SU-DHL-6 (cell line): ENCODE measurements around the gene FMNL3.

Experiments
- H2AFZ ChIP-seq: fragments of 200-600 bp; sonication (generic); 2 replicates; pipeline ENCODE4 v1.6.1; 2014; ENCODE audit warnings: low read depth, mild to moderate bottlenecking, moderate library complexity, mixed read lengths, antibody characterized with exemption, low read length; ENCODE audit not compliant: severe bottlenecking
- H3F3A ChIP-seq: fragments of 200-600 bp; shearing (Covaris generic); 2 replicates; pipeline ENCODE4 v1.6.0; 2016; ENCODE audit warnings: antibody characterized with exemption, mild to moderate bottlenecking; ENCODE audit not compliant: insufficient read depth
- H3K27ac ChIP-seq: fragments of 200-600 bp; sonication (generic); 2 replicates; pipeline ENCODE4 v1.5.1; 2016; ENCODE audit warnings: low read depth, mild to moderate bottlenecking, low read length, moderate library complexity, mixed read lengths
- H3K27me3 ChIP-seq: fragments of 200-600 bp; sonication (generic), shearing (Covaris generic); 2 replicates; pipeline ENCODE4 v1.6.0; 2014; ENCODE audit warnings: mild to moderate bottlenecking, low read length
- H3K36me3 ChIP-seq: fragments of 200-600 bp; sonication (generic); 2 replicates; pipeline ENCODE4 v1.6.1; 2014; ENCODE audit warnings: mild to moderate bottlenecking, low read length, mixed read lengths
- H3K4me2 ChIP-seq: fragments of 300-600, 200-600 bp; shearing (Covaris generic), sonication (generic); 2 replicates; pipeline ENCODE4 v1.6.0; 2014; ENCODE audit warnings: low read length, low read depth, mild to moderate bottlenecking; ENCODE audit not compliant: poor library complexity, severe bottlenecking
- H3K4me3 ChIP-seq: fragments of 200-600 bp; sonication (generic); 2 replicates; pipeline ENCODE4 v1.5.1; 2014; ENCODE audit warnings: antibody characterized with exemption, low read length, mild to moderate bottlenecking, mixed read lengths; ENCODE audit not compliant: insufficient read depth, poor library complexity, severe bottlenecking
- H3K79me2 ChIP-seq: fragments of 200-600 bp; sonication (generic); 2 replicates; pipeline ENCODE4 v1.6.1; 2014; ENCODE audit warnings: mild to moderate bottlenecking, low read length, moderate library complexity; ENCODE audit not compliant: insufficient read depth
- H3K9ac ChIP-seq: fragments of 200-600 bp; sonication (generic); 2 replicates; pipeline ENCODE4 v1.7.0; 2014; ENCODE audit warnings: mild to moderate bottlenecking, low read length
- H3K9me2 ChIP-seq: fragments of 200-600 bp; sonication (generic); replicated peaks from 2 replicates; pipeline ENCODE4 v1.6.1; 2014; ENCODE audit warnings: low read length; ENCODE audit not compliant: insufficient read depth
- H3K9me3 ChIP-seq: fragments of 200-600 bp; sonication (generic); 2 replicates; pipeline ENCODE4 v1.6.1; 2014; ENCODE audit warnings: low read length, mixed read lengths; ENCODE audit not compliant: insufficient read depth
- H4K20me1 ChIP-seq: fragments of 200-600 bp; sonication (generic); 2 replicates; pipeline ENCODE4 v1.6.1; 2014; ENCODE audit warnings: low read depth, mild to moderate bottlenecking, antibody characterized with exemption, low read length, moderate library complexity, mixed read lengths
- EZH2phosphoT487 ChIP-seq: fragments of 200-600 bp; sonication (generic), shearing (Covaris generic); conservative IDR thresholded peaks from 2 replicates; pipeline ENCODE4 v1.6.1; 2018; ENCODE audit warnings: mild to moderate bottlenecking, antibody characterized with exemption, low read length, moderate library complexity, mixed read lengths
- TF ChIP-seq, protein P1 (sequence below): fragments of 200-600 bp; sonication (generic); IDR thresholded peaks from one replicate; pipeline ENCODE4 v1.5.1; 2017; ENCODE audit warnings: antibody characterized with exemption, mild to moderate bottlenecking, low read length, moderate library complexity; ENCODE audit not compliant: insufficient read depth, poor library complexity, severe bottlenecking

The FMNL3 gene

DNA sequence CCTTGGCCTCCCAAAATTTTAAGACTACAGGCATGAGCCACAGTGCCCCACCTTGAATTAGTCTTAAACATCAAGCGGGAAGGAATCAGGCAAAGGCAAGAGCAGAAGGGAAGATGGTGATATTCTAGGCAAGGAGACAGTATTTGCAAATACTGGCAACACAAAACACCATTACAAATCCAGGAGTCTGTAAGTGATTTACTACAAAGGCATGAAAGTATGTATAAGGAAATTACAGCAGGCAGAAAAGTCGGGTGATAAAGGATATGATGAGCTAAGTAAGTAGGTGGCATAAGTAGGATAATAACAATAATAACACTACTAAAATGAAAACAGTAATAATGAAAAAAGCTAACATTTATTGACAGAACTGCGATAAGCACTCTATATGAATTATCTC lies 28.5 kb downstream of the FMNL3 start:
- H3F3A ChIP-seq, result 0 out of 2 replicates have a peak, but pooled peaks cover 5% of the 10 kb centered on the region
- no peaks in the 10 kb centered on the region for H3K36me3 ChIP-seq
- no peaks in the 10 kb centered on the region for H3K9me2 ChIP-seq
- no peak overlapping the region for H3K4me3 ChIP-seq
- H3K9ac ChIP-seq, result no peak overlapping the region
- H3K27me3 ChIP-seq, result no peaks in the 10 kb centered on the region
- peaks cover 6% of the 10 kb centered on the region; the same call in 1 of the 2 replicates for H3K79me2 ChIP-seq
- H2AFZ ChIP-seq, result no peak overlapping the region
- H3K27ac ChIP-seq, result no peak overlapping the region
- no peak overlapping the region for H3K4me2 ChIP-seq
- no peak for TF ChIP-seq EZH2phosphoT487
- TF ChIP-seq, protein P1, sequence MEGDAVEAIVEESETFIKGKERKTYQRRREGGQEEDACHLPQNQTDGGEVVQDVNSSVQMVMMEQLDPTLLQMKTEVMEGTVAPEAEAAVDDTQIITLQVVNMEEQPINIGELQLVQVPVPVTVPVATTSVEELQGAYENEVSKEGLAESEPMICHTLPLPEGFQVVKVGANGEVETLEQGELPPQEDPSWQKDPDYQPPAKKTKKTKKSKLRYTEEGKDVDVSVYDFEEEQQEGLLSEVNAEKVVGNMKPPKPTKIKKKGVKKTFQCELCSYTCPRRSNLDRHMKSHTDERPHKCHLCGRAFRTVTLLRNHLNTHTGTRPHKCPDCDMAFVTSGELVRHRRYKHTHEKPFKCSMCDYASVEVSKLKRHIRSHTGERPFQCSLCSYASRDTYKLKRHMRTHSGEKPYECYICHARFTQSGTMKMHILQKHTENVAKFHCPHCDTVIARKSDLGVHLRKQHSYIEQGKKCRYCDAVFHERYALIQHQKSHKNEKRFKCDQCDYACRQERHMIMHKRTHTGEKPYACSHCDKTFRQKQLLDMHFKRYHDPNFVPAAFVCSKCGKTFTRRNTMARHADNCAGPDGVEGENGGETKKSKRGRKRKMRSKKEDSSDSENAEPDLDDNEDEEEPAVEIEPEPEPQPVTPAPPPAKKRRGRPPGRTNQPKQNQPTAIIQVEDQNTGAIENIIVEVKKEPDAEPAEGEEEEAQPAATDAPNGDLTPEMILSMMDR, result no peak
- no peaks in the 10 kb centered on the region for H3K9me3 ChIP-seq
- no peaks in the 10 kb centered on the region for H4K20me1 ChIP-seq

GRCh38 chr12:49675137-49675536 lies 32.1 kb downstream of the FMNL3 start:
- H3F3A ChIP-seq, result peaks cover 21% of the 10 kb centered on the region
- H4K20me1 ChIP-seq, result no peaks in the 10 kb centered on the region
- no peak overlapping the region for H3K9ac ChIP-seq
- no peaks in the 10 kb centered on the region for H3K36me3 ChIP-seq
- H3K9me3 ChIP-seq, result no peaks in the 10 kb centered on the region
- no peaks in the 10 kb centered on the region for H3K9me2 ChIP-seq
- H3K27ac ChIP-seq, result no peak overlapping the region
- no peak overlapping the region for H3K4me3 ChIP-seq
- no peak overlapping the region for H3K4me2 ChIP-seq
- TF ChIP-seq EZH2phosphoT487, result no peak
- TF ChIP-seq, protein P1, result no peak
- H3K79me2 ChIP-seq, result no peaks in the 10 kb centered on the region
- H3K27me3 ChIP-seq, result no peaks in the 10 kb centered on the region
- H2AFZ ChIP-seq, result no peak overlapping the region

DNA sequence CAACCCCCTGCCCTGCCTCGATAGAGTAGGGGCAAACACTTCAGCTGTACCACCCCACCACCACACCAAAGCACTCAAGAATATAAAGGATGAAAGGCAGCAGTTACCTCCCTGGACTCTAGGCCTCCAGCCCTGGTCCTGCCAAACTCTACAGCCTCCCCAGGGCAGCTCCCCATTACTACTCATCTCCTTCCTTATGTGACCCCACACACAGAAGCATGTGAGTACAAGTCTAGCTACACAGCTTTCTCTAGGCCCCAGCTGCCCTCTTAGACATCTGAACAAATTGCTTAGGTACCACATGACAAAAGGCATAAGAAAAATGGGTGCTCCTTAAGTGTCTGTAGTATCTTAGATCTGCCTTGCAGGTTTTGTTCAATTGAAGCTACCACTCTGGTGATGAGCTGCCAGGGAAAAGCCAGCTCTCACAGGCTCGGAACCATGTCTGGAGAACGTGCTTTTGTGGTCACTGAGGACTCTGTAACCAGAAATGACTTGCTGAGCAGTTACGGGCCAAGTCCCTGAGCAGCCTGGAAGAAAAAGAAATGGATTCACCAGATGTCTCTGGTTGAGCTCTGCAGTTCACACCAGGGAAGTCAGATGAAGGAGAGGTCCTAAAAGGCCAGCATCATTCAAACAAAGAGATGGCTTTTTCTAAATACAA lies 32.8 kb downstream of the FMNL3 start:
- H3K4me3 ChIP-seq, result no peak overlapping the region
- no peaks in the 10 kb centered on the region for H4K20me1 ChIP-seq
- no peak overlapping the region for H3K27ac ChIP-seq
- no peaks in the 10 kb centered on the region for H3K36me3 ChIP-seq
- H3K27me3 ChIP-seq, result no peaks in the 10 kb centered on the region
- no peak overlapping the region for H3K4me2 ChIP-seq
- no peaks in the 10 kb centered on the region for H3K9me3 ChIP-seq
- H3K79me2 ChIP-seq, result 0 out of 2 replicates have a peak, but pooled peaks cover 4% of the 10 kb centered on the region
- no peak overlapping the region for H2AFZ ChIP-seq
- no peaks in the 10 kb centered on the region for H3K9me2 ChIP-seq
- H3F3A ChIP-seq, result peaks cover 23% of the 10 kb centered on the region
- H3K9ac ChIP-seq, result no peak overlapping the region
- TF ChIP-seq, protein P1, result no peak
- TF ChIP-seq EZH2phosphoT487, result no peak
